Esophagus muscularis mucosa (tissue), 4 donors: ENCODE results near the gene ADNP.

Experiments used
- CTCF ChIP-seq, 3 experiments: fragments of 200-600 bp in 2 of 3; fragments of 450-650 bp in 1 of 3; sonication (generic) in 2 of 3; IDR thresholded peaks; one replicate each; pipeline ENCODE4 v1.5.1; 2017 to 2019; ENCODE audit warnings: antibody characterized with exemption in 3 of 3, mild to moderate bottlenecking in 2 of 3, moderate library complexity in 1 of 3
- EP300 ChIP-seq: sonication (generic); formaldehyde crosslinking; IDR thresholded peaks from one replicate; pipeline ENCODE4 v1.6.1; 2017; ENCODE audit warnings: antibody characterized with exemption
- POLR2A ChIP-seq: fragments of 450-650 bp; IDR thresholded peaks from one replicate; pipeline ENCODE4 v1.6.1; 2017; ENCODE audit warnings: antibody characterized with exemption, moderate library complexity, mild to moderate bottlenecking, low read depth
- POLR2AphosphoS5 ChIP-seq, 2 donors: sonication (generic); formaldehyde crosslinking; IDR thresholded peaks; one replicate each; pipeline ENCODE4 v1.6.1; 2017; ENCODE audit warnings: antibody characterized with exemption in 2 of 2

- no peak for TF ChIP-seq POLR2AphosphoS5 (IDR thresholded peaks at IDR 0.05)
- no peak for TF ChIP-seq CTCF (IDR thresholded peaks at IDR 0.05)
- no peak for TF ChIP-seq EP300
- TF ChIP-seq POLR2A: no peak
Observed at GRCh38 chr20:50885068-50885467, 46.2 kb downstream of the ADNP start.
